ENCODE measurements around the gene TNKS1BP1.
A peak's percentile ranks its signal among the peaks of the same experiment; 100 is the strongest.
"Not testable (repeated sequence)": the region's sequence is repeated elsewhere in the genome, so short reads cannot be mapped to it uniquely, and the experiment has no call there.

TNKS1BP1 gene

GRCh38 chr11:57353852-57354251, 29.1 kb upstream of the TNKS1BP1 start:
- DNase-seq: no peak

- DNase-seq: no peak
Observed at GRCh38 chr11:57353446-57353845, 28.7 kb upstream of the TNKS1BP1 start.

- DNase-seq: no peak
Observed at GRCh38 chr11:57353036-57353435, 28.3 kb upstream of the TNKS1BP1 start.

GRCh38 chr11:57349491-57350274, 24.9 kb upstream of the TNKS1BP1 start:
- peak in 1 of 2 experiments; percentile 65 for DNase-seq

GRCh38 chr11:57348636-57349313, 24.0 kb upstream of the TNKS1BP1 start:
- DNase-seq: no peak

GRCh38 chr11:57348052-57348451, 23.3 kb upstream of the TNKS1BP1 start:
- DNase-seq: no peak

- DNase-seq: no peak
Observed at GRCh38 chr11:57347336-57347735, 22.6 kb upstream of the TNKS1BP1 start.

GRCh38 chr11:57345555-57346211, 20.9 kb upstream of the TNKS1BP1 start:
- peak; percentile 53 to 86 for DNase-seq

GRCh38 chr11:57344826-57345225, 20.1 kb upstream of the TNKS1BP1 start:
- DNase-seq: no peak

- DNase-seq: peak in 1 of 2 experiments; percentile 13
Observed at GRCh38 chr11:57343825-57344224, 19.1 kb upstream of the TNKS1BP1 start.

GRCh38 chr11:57342702-57343101, 17.9 kb upstream of the TNKS1BP1 start:
- DNase-seq: no peak

GRCh38 chr11:57341250-57341808, 16.6 kb upstream of the TNKS1BP1 start:
- DNase-seq: no peak

GRCh38 chr11:57340039-57340615, 15.4 kb upstream of the TNKS1BP1 start:
- DNase-seq: peak; percentile 70 to 88

GRCh38 chr11:57339328-57339727, 14.6 kb upstream of the TNKS1BP1 start:
- no peak for DNase-seq

- no peak for DNase-seq
Observed at GRCh38 chr11:57338142-57338541, 13.4 kb upstream of the TNKS1BP1 start, which contains the start of gene P2RX3. TSS of gene P2RX3 (plus strand) at chr11:57338352. CDS start at chr11:57338551, 199 bp downstream.

GRCh38 chr11:57336856-57337255, 12.1 kb upstream of the TNKS1BP1 start:
- not testable (repeated sequence) for DNase-seq

- DNase-seq: no peak
Observed at GRCh38 chr11:57336111-57336666, 11.4 kb upstream of the TNKS1BP1 start.

- DNase-seq: peak; percentile 83 to 95
Observed at GRCh38 chr11:57335343-57336110, 10.8 kb upstream of the TNKS1BP1 start, which contains the start of gene SSRP1. TSS of gene SSRP1 (minus strand) at chr11:57335892. CDS start at chr11:57335121, 771 bp downstream.

- DNase-seq: no peak
Observed at GRCh38 chr11:57335023-57335342, 10.2 kb upstream of the TNKS1BP1 start.

GRCh38 chr11:57332694-57333440, 8.1 kb upstream of the TNKS1BP1 start:
- DNase-seq: no peak

GRCh38 chr11:57331720-57332119, 7.0 kb upstream of the TNKS1BP1 start:
- DNase-seq: no peak
